NCI-H2171 treated with DMSO at 0.1 percent for 48 hours (cell line): ENCODE data around the gene PEMT.
A peak's percentile ranks its signal among the peaks of the same experiment; 100 is the strongest.

Experiments
- DNase-seq: peaks from one replicate; lab custom pipeline; 2025; lab: John Stamatoyannopoulos, UW

Gene PEMT

GRCh38 chr17:17570798-17571716, 20.5 kb downstream of the PEMT start:
- peak; percentile 79 for DNase-seq

- DNase-seq = peak; percentile 87
Measured at GRCh38 chr17:17570140-17570797, 21.2 kb downstream of the PEMT start.

- DNase-seq = peak; percentile 73
Measured at GRCh38 chr17:17569691-17570090, 21.8 kb downstream of the PEMT start.

- DNase-seq = peak; percentile 6
Measured at GRCh38 chr17:17568772-17569195, 22.7 kb downstream of the PEMT start.

GRCh38 chr17:17567631-17568030, 23.9 kb downstream of the PEMT start:
- DNase-seq = peak; percentile 22

- no peak for DNase-seq
Measured at GRCh38 chr17:17566896-17567513, 24.5 kb downstream of the PEMT start.

GRCh38 chr17:17565471-17566339, 25.8 kb downstream of the PEMT start:
- no peak for DNase-seq

GRCh38 chr17:17564896-17565295, 26.6 kb downstream of the PEMT start:
- DNase-seq = no peak

GRCh38 chr17:17564323-17564722, 27.2 kb downstream of the PEMT start:
- no peak for DNase-seq

- DNase-seq = no peak
Measured at GRCh38 chr17:17563530-17563929, 28.0 kb downstream of the PEMT start.

- DNase-seq = no peak
Measured at GRCh38 chr17:17562146-17562511, 29.4 kb downstream of the PEMT start.

GRCh38 chr17:17561408-17562145, 29.9 kb downstream of the PEMT start:
- no peak for DNase-seq

- DNase-seq = no peak
Measured at GRCh38 chr17:17560975-17561374, 30.5 kb downstream of the PEMT start.

- no peak for DNase-seq
Measured at GRCh38 chr17:17560167-17560566, 31.3 kb downstream of the PEMT start.

- DNase-seq = no peak
Measured at GRCh38 chr17:17559164-17559563, 32.3 kb downstream of the PEMT start.

- DNase-seq = peak; percentile 12
Measured at GRCh38 chr17:17558431-17558830, 33.1 kb downstream of the PEMT start.

- no peak for DNase-seq
Measured at GRCh38 chr17:17557796-17558195, 33.7 kb downstream of the PEMT start.

GRCh38 chr17:17556671-17557070, 34.8 kb downstream of the PEMT start:
- DNase-seq = no peak

GRCh38 chr17:17555906-17556305, 35.6 kb downstream of the PEMT start:
- DNase-seq = no peak

- DNase-seq = no peak
Measured at GRCh38 chr17:17555151-17555550, 36.4 kb downstream of the PEMT start.

GRCh38 chr17:17554266-17554665, 37.2 kb downstream of the PEMT start:
- DNase-seq = no peak
